ENCODE results near the gene FGL2.
"Not testable (repeated sequence)": the region's sequence is repeated elsewhere in the genome, so short reads cannot be mapped to it uniquely, and the experiment has no call there.

FGL2 gene

GRCh38 chr7:77199013-77199966 is at the start of gene FGL2:
Gene FGL2, minus strand, starts transcription at chr7:77199819. Its CDS starts 26 bp downstream, at chr7:77199793.
- peak in 1 of 2 experiments; percentile 15 for DNase-seq (ENCODE audit: low read depth in 2 of 2)

GRCh38 chr7:77248154-77248553 is 48.5 kb upstream of the FGL2 start:
- no peak for DNase-seq (ENCODE audit: low read depth in 2 of 2)

GRCh38 chr7:77247206-77247850 is 47.7 kb upstream of the FGL2 start:
- DNase-seq (ENCODE audit: low read depth in 2 of 2), result peak; percentile 69 to 93

- no peak for DNase-seq (ENCODE audit: low read depth in 2 of 2)
These were observed 46.5 kb upstream of the FGL2 start for GRCh38 chr7:77246026-77246640.

- DNase-seq (ENCODE audit: low read depth in 2 of 2), result no peak
These were observed 45.6 kb upstream of the FGL2 start for GRCh38 chr7:77245015-77245755.

GRCh38 chr7:77244222-77244934 is 44.8 kb upstream of the FGL2 start:
- no peak for DNase-seq (ENCODE audit: low read depth in 2 of 2)

GRCh38 chr7:77242554-77242953 is 42.9 kb upstream of the FGL2 start:
- no peak for DNase-seq (ENCODE audit: low read depth in 2 of 2)

GRCh38 chr7:77242068-77242467 is 42.4 kb upstream of the FGL2 start:
- DNase-seq (ENCODE audit: low read depth in 2 of 2), result no peak

- no peak for DNase-seq (ENCODE audit: low read depth in 2 of 2)
These were observed 39.9 kb upstream of the FGL2 start for GRCh38 chr7:77239471-77239870.

GRCh38 chr7:77238703-77239136 is 39.1 kb upstream of the FGL2 start:
- DNase-seq (ENCODE audit: low read depth in 2 of 2), result no peak

- DNase-seq (ENCODE audit: low read depth in 2 of 2), result no peak
These were observed 35.7 kb upstream of the FGL2 start for GRCh38 chr7:77235276-77235675.

- DNase-seq (ENCODE audit: low read depth in 2 of 2), result no peak
These were observed 32.8 kb upstream of the FGL2 start for GRCh38 chr7:77232467-77232866.

GRCh38 chr7:77228795-77229194 is 29.2 kb upstream of the FGL2 start:
- DNase-seq (ENCODE audit: low read depth in 2 of 2), result not testable (repeated sequence)

- no peak for DNase-seq (ENCODE audit: low read depth in 2 of 2)
These were observed 26.8 kb upstream of the FGL2 start for GRCh38 chr7:77226357-77226839.

- DNase-seq (ENCODE audit: low read depth in 2 of 2), result no peak
These were observed 23.6 kb upstream of the FGL2 start for GRCh38 chr7:77223261-77223660.

- DNase-seq (ENCODE audit: low read depth in 2 of 2), result no peak
These were observed 23.2 kb upstream of the FGL2 start for GRCh38 chr7:77222819-77223218.

GRCh38 chr7:77222065-77222464 is 22.4 kb upstream of the FGL2 start:
- DNase-seq (ENCODE audit: low read depth in 2 of 2), result no peak

- DNase-seq (ENCODE audit: low read depth in 2 of 2), result not testable (repeated sequence)
These were observed 20.2 kb upstream of the FGL2 start for GRCh38 chr7:77219701-77220331.

- DNase-seq (ENCODE audit: low read depth in 2 of 2), result no peak
These were observed 18.0 kb upstream of the FGL2 start for GRCh38 chr7:77217474-77218185.
